Smooth muscle cell of the brain vasculature (primary cell): ENCODE measurements around the gene ERP44.
"Not testable (repeated sequence)": the region's sequence is repeated elsewhere in the genome, so short reads cannot be mapped to it uniquely, and the experiment has no call there.

Experiments used
- DNase-seq: peaks from one replicate; pipeline ENCODE4 v3.0.0-alpha.2; 2012; ENCODE audit warnings: low read depth, low spot score

Gene ERP44

DNA sequence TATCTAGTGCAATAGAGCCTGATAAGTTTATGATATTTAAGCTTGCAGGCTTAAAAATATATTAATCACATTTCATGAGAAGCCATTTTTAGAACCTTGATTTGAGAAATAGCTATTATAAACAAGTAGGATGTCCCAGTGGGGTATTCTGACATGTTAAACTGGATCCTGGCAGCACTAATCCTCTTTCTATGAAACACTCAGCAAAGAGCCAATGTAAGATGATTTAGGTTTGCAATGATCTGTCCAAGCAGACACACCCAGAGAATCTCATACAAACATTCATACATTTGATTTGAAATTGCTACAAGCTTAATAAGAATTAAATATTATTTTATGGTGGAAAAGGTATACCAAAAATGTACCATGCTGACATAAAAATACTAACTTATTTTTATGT, 86.5 kb downstream of the ERP44 start:
- DNase-seq, result no peak

GRCh38 chr9:100011062-100011681, 87.6 kb downstream of the ERP44 start:
- peak; percentile 12 for DNase-seq

DNA sequence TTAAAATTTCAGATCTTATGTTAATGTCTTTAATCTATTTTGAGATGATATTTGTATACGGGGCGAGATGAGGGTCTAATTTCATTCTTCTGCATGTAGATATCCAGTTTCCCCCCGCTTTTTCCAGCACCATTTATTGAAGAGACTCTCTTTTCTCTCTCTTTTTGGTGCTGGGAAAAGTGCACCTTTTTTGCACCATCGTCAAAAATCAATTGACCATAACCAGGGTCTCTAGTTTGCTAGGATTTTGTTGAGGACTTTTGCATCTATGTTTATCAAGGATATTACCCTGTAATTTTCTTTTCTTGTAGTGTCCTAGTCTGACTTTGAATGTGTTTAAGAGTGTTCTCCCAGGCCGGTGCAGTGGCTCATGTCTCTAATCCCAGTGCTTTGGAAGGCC, 99.0 kb downstream of the ERP44 start:
- DNase-seq, result no peak

- no peak for DNase-seq
Observed at GRCh38 chr9:99998866-99999265, 99.9 kb downstream of the ERP44 start.

DNA sequence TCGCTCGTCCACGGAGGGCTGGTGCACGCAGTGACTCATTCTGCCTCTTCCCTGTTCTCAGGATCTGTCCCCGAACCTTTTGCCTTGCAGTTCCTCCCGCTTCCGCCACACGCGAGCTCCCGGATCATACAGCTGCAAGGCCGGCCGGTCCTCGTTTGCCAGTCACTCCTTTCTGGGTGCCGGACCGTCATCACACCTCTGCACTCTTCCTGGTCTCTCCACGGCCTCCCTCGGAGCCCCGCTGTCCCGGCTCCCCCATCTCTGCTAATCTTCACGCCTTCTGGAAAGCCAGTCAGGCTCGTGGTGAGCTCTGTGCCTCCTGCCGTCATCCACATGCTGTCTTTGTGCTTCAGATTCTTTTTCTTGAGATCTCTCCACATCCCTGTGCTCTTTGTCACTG, 100.5 kb downstream of the ERP44 start:
- no peak for DNase-seq

DNA sequence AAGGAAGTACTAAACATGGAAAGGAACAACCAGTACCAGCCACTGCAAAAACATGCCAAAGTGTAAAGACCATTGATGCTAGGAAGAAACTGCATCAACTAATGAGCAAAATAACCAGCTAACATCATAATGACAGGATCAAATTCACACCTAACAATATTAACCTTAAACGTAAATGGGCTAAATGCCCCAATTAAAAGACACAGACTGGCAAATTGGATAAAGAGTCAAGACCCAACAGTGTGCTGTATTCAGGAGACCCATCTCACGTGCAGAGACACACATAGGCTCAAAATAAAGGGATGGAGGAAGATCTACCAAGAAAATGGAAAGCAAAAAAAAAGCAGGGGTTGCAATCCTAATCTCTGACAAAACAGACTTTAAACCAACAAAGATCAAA, 108.3 kb downstream of the ERP44 start:
- not testable (repeated sequence) for DNase-seq

DNA sequence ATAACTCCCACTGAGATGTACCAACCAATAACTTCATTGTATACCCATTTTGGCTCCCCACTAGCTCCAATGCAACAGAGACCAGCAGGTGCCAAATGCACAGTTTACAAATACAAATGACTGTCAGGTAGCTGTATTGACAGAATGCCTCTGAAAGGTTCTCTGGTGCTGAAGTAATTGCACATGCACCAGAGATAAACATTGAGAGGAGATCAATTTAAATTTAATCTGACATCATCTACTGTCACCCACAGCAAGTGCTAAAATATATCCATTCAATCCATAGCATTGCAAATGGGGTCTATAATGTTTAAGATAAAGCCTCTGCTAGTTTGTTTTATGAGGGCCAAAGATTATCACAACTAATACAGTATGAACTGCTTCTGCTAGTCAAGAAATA, 112.2 kb downstream of the ERP44 start:
- DNase-seq, result no peak

- DNase-seq, result no peak
Observed at GRCh38 chr9:99980598-99980997, 118.2 kb downstream of the ERP44 start.

DNA sequence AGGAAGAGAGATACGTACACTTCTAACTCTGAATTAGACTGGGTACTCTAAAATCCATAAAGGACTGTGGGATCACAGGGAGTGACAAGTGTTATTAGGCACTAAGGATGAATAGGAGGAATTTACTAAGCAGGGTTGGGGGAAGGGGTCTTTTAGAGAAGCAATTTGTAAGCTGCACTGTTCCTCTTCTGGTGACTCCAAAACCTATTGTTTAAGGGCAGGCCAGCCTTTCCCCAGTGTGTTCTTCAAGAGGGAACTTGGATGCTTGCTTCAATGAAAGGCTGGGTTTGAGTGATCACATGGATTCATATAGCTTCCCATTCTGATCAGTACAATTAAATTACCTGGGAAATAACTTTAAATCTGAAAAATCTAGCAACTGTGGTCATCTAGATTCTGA, 120.6 kb downstream of the ERP44 start:
- no peak for DNase-seq

DNA sequence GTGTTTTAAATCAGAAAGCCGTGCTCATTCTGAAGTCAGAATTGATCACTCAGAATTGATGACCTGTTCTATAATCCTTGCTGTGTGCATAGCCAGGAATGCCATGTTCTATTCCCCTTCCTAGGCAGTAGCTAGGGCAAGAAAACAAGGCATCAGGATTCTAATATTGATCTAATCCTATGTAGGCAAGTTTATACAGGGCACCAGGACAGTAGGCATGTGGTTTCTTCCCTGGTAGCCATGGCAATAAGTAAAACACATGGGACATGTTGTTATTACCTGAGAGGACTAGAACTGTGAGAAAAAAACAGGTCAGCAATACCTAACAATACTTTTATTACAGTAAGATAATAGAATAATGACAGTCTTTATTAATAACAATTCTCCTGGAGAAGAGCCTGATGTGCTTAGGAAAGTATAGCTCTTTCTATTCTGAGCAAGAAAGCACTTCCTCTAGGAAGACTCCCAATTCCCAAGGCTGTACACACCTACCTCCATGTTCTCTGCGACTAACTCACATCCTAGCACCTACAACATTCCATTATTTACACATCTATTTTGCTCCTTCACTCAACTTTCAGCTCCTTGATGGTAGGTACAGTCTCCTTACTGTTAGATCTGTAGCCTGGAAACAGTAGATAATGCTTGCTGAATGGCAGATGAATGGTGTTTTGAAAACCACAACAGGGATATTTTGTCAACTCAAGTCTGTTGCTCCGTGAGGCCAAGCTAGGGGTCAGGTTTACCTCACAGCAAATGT, 121.6 kb downstream of the ERP44 start:
- DNase-seq, result no peak

DNA sequence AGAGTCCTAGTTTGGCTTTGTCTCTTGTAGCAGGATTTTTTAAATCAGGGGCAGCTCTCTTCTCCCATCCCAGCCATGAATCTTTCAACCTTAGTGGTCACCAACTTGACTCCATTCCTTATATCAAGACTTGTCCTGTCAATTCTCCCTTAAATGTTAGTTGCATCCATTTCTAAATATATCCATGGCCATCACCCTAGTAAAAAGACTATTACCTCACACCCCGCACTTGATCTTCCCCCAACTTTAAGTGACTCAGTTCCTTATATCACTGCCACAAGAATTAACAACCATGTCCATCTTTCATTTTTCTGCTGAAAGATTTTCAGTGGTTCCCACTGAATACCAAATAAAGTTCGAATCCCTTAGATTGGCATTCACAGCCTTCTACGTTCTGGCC, 125.3 kb downstream of the ERP44 start:
- no peak for DNase-seq

GRCh38 chr9:99971410-99971809, 127.4 kb downstream of the ERP44 start:
- DNase-seq, result no peak

DNA sequence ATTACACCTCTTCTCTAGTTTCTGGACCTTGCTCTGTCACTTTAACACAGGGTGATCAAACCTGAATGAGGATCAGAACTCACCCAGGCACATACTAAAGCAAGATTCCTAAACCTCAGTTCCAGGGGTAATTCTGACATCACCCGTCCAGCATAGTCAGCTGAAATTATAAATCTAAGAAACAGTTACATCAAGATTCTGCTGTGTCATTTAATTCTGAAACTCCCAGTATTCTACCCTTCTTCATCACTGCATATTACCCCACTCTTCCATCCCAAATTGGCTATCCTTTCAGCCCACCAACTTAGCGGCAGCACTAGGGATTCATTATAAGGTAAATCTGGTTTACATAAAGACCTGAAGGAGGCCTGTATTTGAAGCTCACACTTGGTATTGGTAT, 128.3 kb downstream of the ERP44 start:
- DNase-seq, result no peak

GRCh38 chr9:99967457-99967856, 131.3 kb downstream of the ERP44 start:
- no peak for DNase-seq

DNA sequence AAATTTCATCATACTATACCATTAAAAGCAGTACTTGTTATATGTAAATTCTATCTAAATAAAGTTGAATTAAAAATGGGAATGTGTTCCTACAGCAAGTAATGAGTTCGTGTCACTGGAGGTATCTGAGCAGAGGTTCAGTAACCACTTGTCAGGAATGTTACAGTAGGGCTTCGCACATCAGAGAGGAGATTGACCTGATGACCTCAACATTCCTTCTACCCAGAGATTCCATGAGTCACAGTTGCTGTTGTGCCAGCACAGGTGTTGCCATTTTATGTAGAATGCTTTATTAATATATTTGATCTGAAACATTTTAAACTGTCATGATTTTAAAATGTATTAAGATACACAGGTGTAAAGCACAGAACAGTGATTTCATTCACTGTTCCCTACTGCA, 132.1 kb downstream of the ERP44 start:
- DNase-seq, result no peak

DNA sequence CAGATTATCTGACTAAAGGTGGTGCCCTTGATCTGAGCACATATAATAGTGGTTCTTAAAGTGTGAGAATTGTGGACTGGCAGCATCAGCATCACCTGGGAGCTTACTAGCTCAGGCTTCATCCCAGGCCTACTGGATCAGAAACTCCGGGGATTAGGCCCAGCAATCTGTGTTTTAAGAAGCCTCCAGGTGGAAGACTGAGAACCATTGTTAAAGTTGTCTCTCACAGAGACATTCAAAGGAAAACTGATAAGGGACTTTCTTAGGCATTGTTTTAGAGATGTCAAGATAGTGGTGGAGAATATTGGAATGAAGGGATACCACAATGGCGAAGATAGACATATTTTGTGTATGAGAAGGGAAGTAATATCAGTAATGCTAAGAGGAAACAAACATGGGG, 132.8 kb downstream of the ERP44 start:
- DNase-seq, result no peak

DNA sequence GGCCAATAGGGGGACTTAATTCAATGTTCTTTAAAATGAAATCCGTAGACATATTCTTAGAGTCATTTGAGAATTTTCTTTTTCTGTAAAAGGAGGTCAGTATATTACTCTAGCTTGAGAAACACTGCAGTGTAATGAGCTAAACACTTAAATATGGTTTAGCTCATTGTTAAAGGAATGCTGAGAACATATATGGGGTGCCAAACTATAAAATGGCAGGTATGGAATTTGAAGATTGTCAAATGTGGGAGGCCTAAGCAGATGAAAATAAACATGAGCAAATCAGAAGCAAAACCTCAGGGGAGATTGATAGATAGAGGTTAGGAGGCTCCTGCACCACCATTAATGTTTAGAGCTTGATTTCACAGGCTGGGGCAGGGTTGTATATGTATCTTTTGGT, 134.5 kb downstream of the ERP44 start:
- no peak for DNase-seq

GRCh38 chr9:99962680-99963261, 136.0 kb downstream of the ERP44 start:
- no peak for DNase-seq

DNA sequence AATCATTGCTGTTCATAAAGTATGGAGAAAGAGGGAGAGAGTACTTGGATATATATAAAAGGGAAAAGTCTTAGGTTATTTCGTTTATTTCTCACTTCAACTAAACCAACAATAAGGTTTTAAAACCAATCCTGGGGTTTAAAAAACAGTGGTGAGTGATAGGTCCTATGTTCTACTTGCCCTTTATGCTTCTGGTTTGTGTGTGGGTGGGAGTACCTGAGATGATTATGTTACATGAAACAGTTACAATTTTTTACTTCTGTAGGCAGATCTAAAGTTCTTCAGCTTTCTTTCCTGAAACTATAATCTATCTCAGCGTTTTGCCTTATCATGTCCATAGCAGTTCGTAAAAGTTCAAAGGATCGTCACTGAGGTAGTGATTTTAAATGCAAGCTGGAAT, 143.2 kb downstream of the ERP44 start:
- no peak for DNase-seq

GRCh38 chr9:99954819-99955218, 144.0 kb downstream of the ERP44 start:
- DNase-seq, result no peak

GRCh38 chr9:99953861-99954507, 144.8 kb downstream of the ERP44 start:
- no peak for DNase-seq

- peak; percentile 4 for DNase-seq
Observed at GRCh38 chr9:99948896-99949295, 149.9 kb downstream of the ERP44 start.

GRCh38 chr9:99948482-99948881, 150.3 kb downstream of the ERP44 start:
- no peak for DNase-seq
